Activated T-helper 2 cell treated with anti-CD3 and anti-CD28 coated beads, Interferon-gamma antibody, Interleukin-2, Interleukin-4, amounts not matched to agents 10 μg/mL and 5 μg/mL and 100 μg/mL, durations not matched to agents 14 hours and 24 hours and 36 hours (primary cell): ENCODE results near the gene NTRK2. TPM values are rescaled to one million over a fixed set of nuclear protein-coding genes. Genes with fewer than 3 reads are reported as not detected.

ENCODE experiments used
- DNase-seq: peaks from one replicate; pipeline ENCODE4 v3.0.0; 2021; ENCODE audit warnings: low spot score
- H3K27ac Mint-ChIP-seq: one replicate; pipeline ENCODE4 v1.8.0; 2021; ENCODE audit warnings: mixed read lengths
- H3K27me3 Mint-ChIP-seq: one replicate; pipeline ENCODE4 v1.8.0; 2021; ENCODE audit warnings: low read depth, mixed read lengths
- H3K36me3 Mint-ChIP-seq: one replicate; pipeline ENCODE4 v1.8.0; 2021; ENCODE audit warnings: low read depth, mixed read lengths
- H3K4me1 Mint-ChIP-seq: one replicate; pipeline ENCODE4 v1.8.0; 2021; ENCODE audit warnings: low read depth, mixed read lengths
- H3K4me3 Mint-ChIP-seq: one replicate; pipeline ENCODE4 v1.8.0; 2021; ENCODE audit warnings: low read depth, mild to moderate bottlenecking, moderate library complexity, mixed read lengths
- H3K9me3 Mint-ChIP-seq: one replicate; pipeline ENCODE4 v1.8.0; 2021; ENCODE audit warnings: mixed read lengths
- intact Hi-C: fragments of 100-400 bp; cut with micrococcal nuclease; formaldehyde crosslinking; loops from one replicate; pipeline ENCODE4 v1.15.1; 2023
- total RNA-seq: library from RNA; stranded (reverse); gene quantifications from 2 replicates; pipeline ENCODE4 v1.2.3, GENCODE V29; 2022

The NTRK2 gene
- total RNA-seq, 1 donor from 2014 or later, result 1.6 TPM

DNA sequence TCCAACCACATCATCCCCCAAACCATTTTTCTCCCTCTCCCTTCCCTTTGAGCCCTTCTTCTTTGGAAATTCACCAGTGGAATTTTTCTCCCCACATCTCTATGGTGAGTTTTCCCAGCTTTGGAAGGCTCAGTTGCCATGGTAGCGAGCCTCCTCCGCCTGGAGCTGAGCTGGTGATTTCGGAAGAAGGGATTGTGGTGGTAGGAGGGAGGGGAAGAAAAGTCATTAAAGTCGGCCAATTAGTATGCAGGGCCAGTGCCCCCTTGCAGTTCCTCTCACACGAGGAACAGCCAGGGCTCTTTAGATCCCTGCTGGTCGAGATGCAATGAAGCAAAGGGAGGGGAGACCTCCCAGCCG lies 322.0 kb downstream of the NTRK2 start:
- H3K4me1 Mint-ChIP-seq, result no peaks in the 10 kb centered on the region
- H3K9me3 Mint-ChIP-seq, result no peaks in the 10 kb centered on the region
- no peaks in the 10 kb centered on the region for H3K36me3 Mint-ChIP-seq
- intact Hi-C loops, result no loop called here
- no peak for DNase-seq
- H3K4me3 Mint-ChIP-seq, result no peak overlapping the region
- no peaks in the 10 kb centered on the region for H3K27me3 Mint-ChIP-seq
- H3K27ac Mint-ChIP-seq, result no peak overlapping the region

DNA sequence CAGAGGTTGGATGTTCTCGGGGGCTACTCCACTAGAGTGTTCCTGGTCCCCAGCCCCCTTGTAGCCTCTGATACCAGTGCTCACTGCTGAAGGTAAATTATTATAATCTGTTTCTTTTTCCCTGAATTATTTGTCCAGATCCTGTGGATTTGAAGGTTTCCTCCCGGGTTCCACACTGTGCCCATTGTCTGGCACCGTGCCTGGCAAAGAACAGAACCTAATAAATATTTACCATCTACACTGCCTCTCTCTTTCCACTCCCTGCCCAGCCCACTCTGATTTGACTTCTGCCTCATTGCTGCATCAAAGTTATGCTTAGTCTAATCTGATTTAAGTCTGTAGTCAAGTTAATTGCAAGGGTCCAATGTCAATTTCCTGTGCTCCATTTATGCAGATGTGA lies 322.9 kb downstream of the NTRK2 start:
- intact Hi-C loops, result no loop called here
- Mint-ChIP-seq H3K27ac (no peak overlapping the region), H3K36me3 (no peaks in the 10 kb centered on the region), H3K27me3 (no peaks in the 10 kb centered on the region), H3K4me1 (no peaks in the 10 kb centered on the region), H3K9me3 (no peaks in the 10 kb centered on the region), H3K4me3 (no peak overlapping the region)
- DNase-seq, result no peak

DNA sequence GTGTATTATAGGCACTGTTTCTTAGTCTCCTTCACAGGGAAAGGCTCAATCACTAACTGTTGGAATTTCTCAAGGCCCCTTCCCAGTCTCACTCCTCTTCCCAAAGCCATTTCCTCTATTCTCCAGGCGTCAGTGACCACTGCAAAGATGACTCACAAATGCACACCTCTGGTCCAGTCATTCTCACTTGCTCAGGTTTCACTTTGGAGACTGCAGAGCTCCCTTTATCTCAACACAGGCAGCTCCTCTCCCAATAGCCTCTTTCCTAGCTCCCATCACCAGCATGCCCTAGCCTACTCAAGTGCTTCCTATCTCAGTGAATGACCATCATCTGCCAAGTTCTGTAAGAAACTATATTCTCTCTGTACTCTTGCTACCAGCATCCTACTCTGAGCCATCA lies 323.6 kb downstream of the NTRK2 start:
- Mint-ChIP-seq H3K9me3 (no peaks in the 10 kb centered on the region), H3K4me3 (no peak overlapping the region), H3K27me3 (no peaks in the 10 kb centered on the region), H3K36me3 (no peaks in the 10 kb centered on the region), H3K4me1 (no peaks in the 10 kb centered on the region), H3K27ac (no peak overlapping the region)
- intact Hi-C loops, result no loop called here
- DNase-seq, result no peak

DNA sequence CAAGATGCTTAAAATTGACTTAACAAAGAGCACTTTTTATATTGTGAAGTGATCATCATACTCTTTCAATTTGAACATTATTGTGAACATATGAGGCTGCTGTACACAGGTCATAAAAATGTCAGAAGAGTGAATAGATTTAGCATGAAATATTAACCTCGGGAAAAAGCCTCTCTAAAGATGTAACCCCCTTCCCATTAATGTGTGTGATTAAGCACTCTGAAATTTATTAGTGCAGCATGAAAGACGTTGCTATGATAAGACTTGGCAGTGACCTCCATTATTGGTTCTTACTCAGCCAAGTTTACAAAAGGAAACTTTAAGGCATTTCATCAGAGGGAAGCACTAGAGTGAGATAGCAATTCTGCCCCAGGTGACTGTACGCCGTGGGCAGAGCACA lies 326.5 kb downstream of the NTRK2 start:
- no peaks in the 10 kb centered on the region for H3K4me1 Mint-ChIP-seq

DNA sequence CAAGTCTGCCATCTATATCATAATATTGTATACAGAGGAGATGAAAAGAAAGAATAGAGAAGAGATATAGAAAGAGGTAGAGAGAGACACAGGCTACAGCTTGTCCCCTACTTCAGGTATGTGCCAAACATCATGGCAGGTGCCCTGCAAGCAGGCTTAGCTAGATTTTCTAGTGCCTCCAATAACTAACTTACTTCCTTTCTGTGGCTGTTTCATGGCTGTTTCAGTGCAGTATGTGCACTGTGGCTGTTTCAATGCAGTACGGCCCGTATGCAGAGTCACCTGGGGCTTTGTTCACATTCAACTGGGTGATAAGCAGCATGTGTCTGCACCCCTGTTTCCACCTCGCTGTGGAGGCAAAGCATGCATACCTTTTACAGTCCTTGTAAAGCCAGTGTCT lies 327.2 kb downstream of the NTRK2 start:
- no peak overlapping the region for H3K4me3 Mint-ChIP-seq
- no peak for DNase-seq
- H3K27me3 Mint-ChIP-seq, result no peaks in the 10 kb centered on the region
- no peaks in the 10 kb centered on the region for H3K9me3 Mint-ChIP-seq
- H3K4me1 Mint-ChIP-seq, result no peaks in the 10 kb centered on the region
- no peak overlapping the region for H3K27ac Mint-ChIP-seq
- no peaks in the 10 kb centered on the region for H3K36me3 Mint-ChIP-seq
- intact Hi-C loops, result no loop called here

More for the DNA sequence above, 326.5 kb downstream of the NTRK2 start:
- Mint-ChIP-seq H3K36me3 (no peaks in the 10 kb centered on the region), H3K27me3 (no peaks in the 10 kb centered on the region), H3K9me3 (no peaks in the 10 kb centered on the region), H3K27ac (no peak overlapping the region), H3K4me3 (no peak overlapping the region)
- no peak for DNase-seq
- intact Hi-C loops, result no loop called here

DNA sequence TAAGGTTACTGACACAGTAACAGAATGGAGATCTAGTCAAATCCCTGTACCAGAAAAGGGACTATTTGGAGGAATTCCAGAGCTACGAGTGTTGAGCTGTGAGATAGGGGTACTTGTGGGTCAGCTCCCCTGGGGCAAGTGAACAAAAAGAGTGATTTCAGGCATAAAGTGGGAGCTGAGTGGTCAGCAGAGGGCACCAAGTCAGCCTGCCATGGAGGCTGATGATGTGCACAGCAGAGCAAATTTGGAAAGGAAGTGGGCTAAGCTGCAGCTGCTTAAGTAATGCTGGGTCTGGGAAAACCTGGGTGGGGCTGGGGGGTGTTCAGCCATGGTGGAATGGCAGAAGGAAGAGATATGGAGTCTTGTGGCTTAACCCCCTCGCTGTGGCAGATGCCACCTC lies 327.9 kb downstream of the NTRK2 start:
- Mint-ChIP-seq H3K9me3 (no peaks in the 10 kb centered on the region), H3K4me3 (no peak overlapping the region), H3K27ac (no peak overlapping the region), H3K36me3 (no peaks in the 10 kb centered on the region), H3K27me3 (no peaks in the 10 kb centered on the region), H3K4me1 (no peaks in the 10 kb centered on the region)
- no peak for DNase-seq
- intact Hi-C loops, result no loop called here

DNA sequence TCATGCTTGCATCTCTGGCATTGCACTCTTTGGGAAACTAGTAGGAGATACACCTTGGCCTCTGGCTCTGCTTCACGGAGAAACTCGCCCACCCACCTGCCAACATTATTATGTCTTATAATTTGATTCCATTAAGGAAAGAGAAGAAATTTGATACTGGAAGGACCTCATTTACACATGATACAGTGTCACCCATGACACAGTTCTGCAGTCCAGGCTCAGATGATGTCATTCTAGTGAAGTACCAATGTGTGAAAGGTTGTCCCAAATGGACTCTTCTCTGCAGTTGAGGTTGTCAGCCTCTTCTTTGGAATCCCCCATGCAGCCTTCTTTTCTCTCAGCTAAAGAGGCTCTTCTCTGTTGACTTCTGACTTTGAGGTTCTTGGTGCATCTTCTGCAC lies 329.1 kb downstream of the NTRK2 start:
- no peak overlapping the region for H3K27ac Mint-ChIP-seq
- H3K9me3 Mint-ChIP-seq, result no peaks in the 10 kb centered on the region

DNA sequence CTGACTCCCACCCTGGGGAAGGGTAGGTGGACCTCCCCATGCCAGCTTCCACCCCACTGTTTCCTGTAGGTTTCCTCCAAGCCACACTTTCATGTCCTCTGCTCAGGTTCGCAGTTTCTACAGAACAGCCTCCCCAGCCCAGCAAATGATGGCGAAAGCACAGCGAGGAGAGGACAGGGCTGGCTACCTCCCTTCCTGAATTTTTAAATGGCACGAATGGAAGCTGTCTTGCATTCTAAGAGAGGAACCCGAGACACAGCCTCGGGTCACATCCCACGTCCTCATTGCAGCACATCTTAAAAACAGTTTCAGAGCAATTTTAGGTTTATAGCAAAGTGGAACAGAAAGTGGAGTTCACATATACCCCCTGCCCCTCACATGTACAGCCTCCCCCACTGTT lies 330.3 kb downstream of the NTRK2 start:
- Mint-ChIP-seq H3K27ac (no peak overlapping the region), H3K4me3 (no peak overlapping the region), H3K27me3 (no peaks in the 10 kb centered on the region), H3K4me1 (no peaks in the 10 kb centered on the region), H3K36me3 (no peaks in the 10 kb centered on the region), H3K9me3 (no peaks in the 10 kb centered on the region)
- intact Hi-C loops, result no loop called here
- no peak for DNase-seq

More for the DNA sequence above, 329.1 kb downstream of the NTRK2 start:
- no peaks in the 10 kb centered on the region for H3K4me1 Mint-ChIP-seq
- no peak overlapping the region for H3K4me3 Mint-ChIP-seq
- DNase-seq, result no peak
- intact Hi-C loops, result no loop called here
- no peaks in the 10 kb centered on the region for H3K36me3 Mint-ChIP-seq
- no peaks in the 10 kb centered on the region for H3K27me3 Mint-ChIP-seq

DNA sequence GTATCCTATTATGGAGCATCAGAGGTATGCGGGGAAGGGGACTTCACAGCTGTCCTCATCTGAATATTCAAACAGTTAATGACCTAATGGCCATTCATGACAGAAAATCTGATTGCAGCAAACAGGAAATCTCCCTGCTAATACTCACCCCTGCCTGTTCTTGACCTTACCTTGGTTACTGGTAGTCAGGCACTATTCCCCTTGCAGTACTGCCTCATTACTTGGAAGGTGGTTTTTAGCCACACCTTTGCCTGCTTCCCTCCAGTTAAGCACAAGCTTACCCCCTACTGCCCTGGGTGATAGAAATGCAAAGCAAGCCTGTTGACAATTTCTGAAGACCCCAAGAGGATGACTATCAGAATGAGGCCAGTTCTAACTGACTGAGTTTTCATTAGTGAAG lies 332.4 kb downstream of the NTRK2 start:
- no peaks in the 10 kb centered on the region for H3K9me3 Mint-ChIP-seq
- H3K36me3 Mint-ChIP-seq, result no peaks in the 10 kb centered on the region
- no peak for DNase-seq
- no peak overlapping the region for H3K4me3 Mint-ChIP-seq
- no peaks in the 10 kb centered on the region for H3K27me3 Mint-ChIP-seq
- intact Hi-C loops, result no loop called here
- H3K27ac Mint-ChIP-seq, result no peak overlapping the region
- H3K4me1 Mint-ChIP-seq, result no peaks in the 10 kb centered on the region

DNA sequence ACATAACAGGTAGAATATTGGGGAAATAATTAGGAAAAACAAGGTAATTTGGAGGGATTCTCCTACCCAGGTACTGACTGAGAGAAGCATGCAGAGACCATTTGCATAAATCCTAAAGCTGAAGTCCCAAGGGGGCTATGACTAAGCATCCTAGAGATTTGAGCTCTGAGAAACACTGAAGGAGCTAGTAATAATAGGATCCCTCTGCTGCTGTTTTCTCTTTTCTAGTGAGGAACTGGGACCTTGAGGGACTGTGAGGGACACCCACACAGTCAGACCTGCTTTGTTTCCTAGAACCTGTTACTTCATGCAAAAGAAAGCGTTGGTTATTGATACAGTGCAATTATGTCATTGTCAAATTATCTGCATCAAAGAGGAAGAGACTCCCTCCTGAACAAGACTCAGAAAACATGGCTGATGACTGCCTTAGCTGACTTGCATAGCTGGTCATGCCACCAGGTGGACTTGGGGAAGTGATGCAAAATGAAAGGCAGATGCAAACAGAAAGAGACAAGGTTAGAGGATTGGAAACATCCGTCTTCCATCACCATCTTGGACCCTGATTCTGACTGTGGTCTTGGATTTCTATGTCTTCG lies 335.4 kb downstream of the NTRK2 start:
- H3K4me1 Mint-ChIP-seq, result no peaks in the 10 kb centered on the region
- intact Hi-C loops, result no loop called here
- H3K4me3 Mint-ChIP-seq, result no peak overlapping the region
- no peaks in the 10 kb centered on the region for H3K36me3 Mint-ChIP-seq
- H3K27me3 Mint-ChIP-seq, result no peaks in the 10 kb centered on the region
- no peak for DNase-seq
- H3K27ac Mint-ChIP-seq, result no peak overlapping the region
- no peaks in the 10 kb centered on the region for H3K9me3 Mint-ChIP-seq

DNA sequence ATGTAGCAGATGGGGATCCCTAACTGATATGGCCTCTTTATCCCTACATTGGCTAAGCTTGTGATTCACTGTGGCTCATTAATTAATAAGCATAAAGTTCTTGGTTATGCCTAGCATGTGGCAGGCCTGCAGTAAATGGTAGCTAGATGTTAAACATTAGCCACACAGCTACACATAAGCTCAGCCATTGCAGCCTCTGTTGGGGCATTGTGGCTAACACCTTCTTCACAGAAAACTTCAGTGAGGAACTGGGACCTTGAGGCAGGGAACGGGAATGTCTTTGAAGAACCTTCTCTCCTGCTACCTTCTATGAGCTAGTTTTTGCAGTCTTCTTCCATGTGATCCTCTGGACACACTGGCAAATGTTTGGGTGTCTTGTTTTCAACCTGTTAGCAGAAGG lies 338.2 kb downstream of the NTRK2 start:
- no peaks in the 10 kb centered on the region for H3K36me3 Mint-ChIP-seq
- H3K9me3 Mint-ChIP-seq, result no peaks in the 10 kb centered on the region
- H3K27ac Mint-ChIP-seq, result no peak overlapping the region
- no peaks in the 10 kb centered on the region for H3K4me1 Mint-ChIP-seq
- no peak overlapping the region for H3K4me3 Mint-ChIP-seq
- no peaks in the 10 kb centered on the region for H3K27me3 Mint-ChIP-seq
- no peak for DNase-seq
- intact Hi-C loops, result no loop called here

DNA sequence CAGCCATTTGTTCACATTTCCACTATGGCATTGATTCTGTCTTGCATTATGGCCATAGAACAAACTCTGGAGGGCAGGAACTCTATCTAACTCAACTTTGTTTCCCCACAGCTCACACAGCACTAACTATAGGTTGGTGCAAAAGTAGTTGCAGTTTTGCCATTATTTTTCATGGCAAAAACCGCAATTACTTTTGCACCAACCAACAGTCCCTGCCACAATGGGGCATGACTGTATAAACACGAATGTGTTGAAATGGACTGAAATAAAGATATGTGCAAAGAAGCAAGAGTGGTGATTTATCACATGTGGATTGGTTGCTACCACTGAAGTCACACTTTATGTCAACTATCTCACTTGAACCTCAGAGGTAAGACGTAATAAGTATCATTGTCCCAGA lies 338.7 kb downstream of the NTRK2 start:
- Mint-ChIP-seq H3K36me3 (no peaks in the 10 kb centered on the region), H3K4me3 (no peak overlapping the region), H3K27me3 (no peaks in the 10 kb centered on the region), H3K27ac (no peak overlapping the region), H3K4me1 (no peaks in the 10 kb centered on the region), H3K9me3 (no peaks in the 10 kb centered on the region)
- intact Hi-C loops, result no loop called here
- no peak for DNase-seq

DNA sequence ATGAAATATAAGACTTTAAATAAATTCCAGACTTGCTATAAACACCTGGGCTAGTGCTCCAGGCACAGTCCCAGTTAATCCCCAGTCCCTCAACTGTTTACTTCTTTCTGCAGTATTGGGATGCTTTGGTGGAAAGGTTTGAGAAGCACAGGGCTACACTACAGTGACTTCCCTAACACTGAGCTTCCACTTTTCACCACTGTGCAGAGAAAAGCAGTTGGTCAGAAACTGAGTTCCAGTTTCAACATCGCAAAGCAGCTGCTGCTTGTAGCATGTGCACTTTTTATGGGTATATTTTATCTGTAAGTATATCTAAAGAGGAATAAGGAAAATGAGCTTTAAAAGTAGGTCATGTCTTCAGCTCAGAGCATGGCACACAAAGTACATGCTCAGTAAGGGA lies 339.7 kb downstream of the NTRK2 start:
- Mint-ChIP-seq H3K4me3 (no peak overlapping the region), H3K9me3 (no peaks in the 10 kb centered on the region), H3K27ac (no peak overlapping the region), H3K36me3 (no peaks in the 10 kb centered on the region), H3K27me3 (no peaks in the 10 kb centered on the region), H3K4me1 (no peaks in the 10 kb centered on the region)
- no peak for DNase-seq
- intact Hi-C loops, result no loop called here

DNA sequence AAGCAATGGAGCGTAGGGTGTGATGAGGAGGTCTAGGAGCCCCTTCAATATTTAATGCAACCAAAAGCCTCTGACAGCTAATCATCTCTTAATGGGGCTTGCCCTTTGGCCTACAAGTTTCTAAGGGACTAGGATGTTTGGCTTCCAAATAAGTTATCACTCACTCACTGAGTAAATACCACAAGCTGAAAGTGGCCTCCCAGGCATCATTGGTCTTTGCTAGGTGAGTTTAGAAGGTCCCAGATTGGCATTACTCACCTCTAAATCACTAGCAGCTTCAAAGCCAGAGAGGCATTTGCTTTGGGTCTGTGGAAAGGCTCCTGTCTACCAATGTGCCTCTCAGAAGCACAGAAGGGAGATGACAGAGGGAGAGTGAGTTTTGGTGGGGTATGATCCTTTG lies 344.2 kb downstream of the NTRK2 start:
- no peaks in the 10 kb centered on the region for H3K9me3 Mint-ChIP-seq
- no peak for DNase-seq
- intact Hi-C loops, result no loop called here
- H3K27ac Mint-ChIP-seq, result no peak overlapping the region
- H3K4me3 Mint-ChIP-seq, result no peak overlapping the region
- no peaks in the 10 kb centered on the region for H3K27me3 Mint-ChIP-seq
- H3K4me1 Mint-ChIP-seq, result no peaks in the 10 kb centered on the region
- no peaks in the 10 kb centered on the region for H3K36me3 Mint-ChIP-seq
